Fibroblast of lung (primary cell): ENCODE measurements around the gene WDFY1. TPM values are rescaled to one million over a fixed set of nuclear protein-coding genes. Genes with fewer than 3 reads are reported as not detected.
A peak's percentile ranks its signal among the peaks of the same experiment; 100 is the strongest.
"Not testable (repeated sequence)": the region's sequence is repeated elsewhere in the genome, so short reads cannot be mapped to it uniquely, and the experiment has no call there.

Source experiments
- DNase-seq, 2 donors: peaks; one replicate each; pipeline versions ENCODE4 v3.0.0 to v3.0.0-alpha.2; 2010; ENCODE audit warnings: low read depth in 2 of 2
- H2AFZ ChIP-seq: 2 replicates; pipeline ENCODE4 v1.5.1; 2012; ENCODE audit warnings: low read length, control low read depth, inconsistent platforms
- H3K27ac ChIP-seq: 2 replicates; pipeline ENCODE4 v1.5.1; 2011; ENCODE audit warnings: low read length, control low read depth; ENCODE audit not compliant: insufficient read depth
- H3K27me3 ChIP-seq: 2 replicates; pipeline ENCODE4 v1.5.1; 2011; ENCODE audit warnings: mild to moderate bottlenecking, low read length; ENCODE audit not compliant: control insufficient read depth, insufficient read depth
- H3K36me3 ChIP-seq: 2 replicates; pipeline ENCODE4 v1.5.1; 2011; ENCODE audit warnings: low read length; ENCODE audit not compliant: control insufficient read depth, insufficient read depth
- H3K4me1 ChIP-seq: 2 replicates; pipeline ENCODE4 v1.5.1; 2011; ENCODE audit warnings: low read length; ENCODE audit not compliant: control insufficient read depth, insufficient read depth; ENCODE audit errors: extremely low read depth
- H3K4me2 ChIP-seq: 2 replicates; pipeline ENCODE4 v1.5.1; 2011; ENCODE audit warnings: low read length, control low read depth; ENCODE audit not compliant: insufficient read depth; ENCODE audit errors: extremely low read depth
- H3K4me3 ChIP-seq, 4 experiments: fragments of 200-600 bp in 1 of 4; sonication (generic) in 1 of 4; replicated peaks in 1 of 4; 2 replicates each; pipeline ENCODE4 v1.5.1; 2011 to 2016; ENCODE audit warnings: low read length in 4 of 4, low read depth in 3 of 4, mild to moderate bottlenecking in 3 of 4, control low read depth in 2 of 4, inconsistent platforms in 1 of 4, mixed read lengths in 1 of 4; ENCODE audit not compliant: insufficient read depth in 1 of 4; ENCODE audit errors: control extremely low read depth in 1 of 4
- H3K79me2 ChIP-seq: 2 replicates; pipeline ENCODE4 v1.5.1; 2012; ENCODE audit warnings: mild to moderate bottlenecking, low read length, inconsistent platforms; ENCODE audit not compliant: control insufficient read depth, insufficient read depth
- H3K9ac ChIP-seq: 2 replicates; pipeline ENCODE4 v1.5.1; 2011; ENCODE audit warnings: mild to moderate bottlenecking, low read length, control low read depth; ENCODE audit not compliant: insufficient read depth
- H3K9me3 ChIP-seq: 2 replicates; pipeline ENCODE4 v1.5.1; 2012; ENCODE audit warnings: low read depth, low read length; ENCODE audit not compliant: control insufficient read depth, insufficient read depth
- H4K20me1 ChIP-seq: 2 replicates; pipeline ENCODE4 v1.5.1; 2011; ENCODE audit warnings: low read length; ENCODE audit not compliant: control insufficient read depth, insufficient read depth; ENCODE audit errors: extremely low read depth
- EZH2 ChIP-seq: IDR thresholded peaks from 2 replicates; pipeline ENCODE4 v1.5.1; 2012; ENCODE audit warnings: low read length, control low read depth, mild to moderate bottlenecking; ENCODE audit errors: missing control alignments
- polyA plus RNA-seq, 2 donors: library from polyadenylated mRNA; depleted of rRNA in 1 of 2; stranded (reverse) in 1 of 2; unstranded in 1 of 2; fragments of >200 nt; gene quantifications; 2 replicates each; pipeline ENCODE4 v1.2.1, GENCODE V29; 2011 to 2012; ENCODE audit warnings: missing spikeins in 1 of 2
- total RNA-seq: library from RNA; depleted of rRNA; stranded (reverse); fragments of >200 nt; gene quantifications from 2 replicates; pipeline ENCODE4 v1.2.1, GENCODE V29; 2014
- TF ChIP-seq, protein P1 (sequence below), 2 donors: IDR thresholded peaks in 1 of 2; conservative IDR thresholded peaks in 1 of 2; 1 replicate in 1 of 2; 2 replicates in 1 of 2; pipeline ENCODE4 v1.5.1; 2011 to 2012; ENCODE audit warnings: low read length in 2 of 2, control low read depth in 1 of 2, inconsistent platforms in 1 of 2, low read depth in 1 of 2, mild to moderate bottlenecking in 1 of 2

WDFY1 gene
- total and polyA plus RNA-seq, 2 donors (not counting 1 experiment from before 2014, with no cell fraction given), result 79.1 to 156 TPM

DNA sequence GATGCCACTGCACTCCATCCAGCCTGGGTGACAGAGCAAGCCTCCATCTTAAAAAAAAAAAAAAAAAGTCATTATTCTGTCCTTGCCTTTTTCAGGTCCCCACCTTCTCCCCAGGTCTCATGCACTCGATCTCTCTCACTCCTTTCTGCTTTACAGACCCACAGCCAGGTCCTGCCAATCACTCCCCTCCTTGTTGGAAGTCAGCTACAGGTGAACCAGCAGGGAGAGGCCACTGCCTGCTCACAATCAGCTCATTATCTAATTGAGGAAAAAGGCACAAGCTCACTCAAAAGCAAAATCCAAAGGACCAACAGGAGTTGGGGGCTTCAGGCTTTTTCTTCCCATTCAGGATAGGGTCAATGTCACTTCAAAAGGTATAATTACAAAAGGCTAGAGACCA lies 2.0 kb downstream of the WDFY1 start:
- no peak for DNase-seq
- peak overlapping the region; percentile 56 for H3K27ac ChIP-seq
- peak overlapping the region; percentile 86 for H3K4me2 ChIP-seq
- no peaks in the 10 kb centered on the region for H3K9me3 ChIP-seq
- H3K9ac ChIP-seq, result no peak overlapping the region
- TF ChIP-seq, protein P1, sequence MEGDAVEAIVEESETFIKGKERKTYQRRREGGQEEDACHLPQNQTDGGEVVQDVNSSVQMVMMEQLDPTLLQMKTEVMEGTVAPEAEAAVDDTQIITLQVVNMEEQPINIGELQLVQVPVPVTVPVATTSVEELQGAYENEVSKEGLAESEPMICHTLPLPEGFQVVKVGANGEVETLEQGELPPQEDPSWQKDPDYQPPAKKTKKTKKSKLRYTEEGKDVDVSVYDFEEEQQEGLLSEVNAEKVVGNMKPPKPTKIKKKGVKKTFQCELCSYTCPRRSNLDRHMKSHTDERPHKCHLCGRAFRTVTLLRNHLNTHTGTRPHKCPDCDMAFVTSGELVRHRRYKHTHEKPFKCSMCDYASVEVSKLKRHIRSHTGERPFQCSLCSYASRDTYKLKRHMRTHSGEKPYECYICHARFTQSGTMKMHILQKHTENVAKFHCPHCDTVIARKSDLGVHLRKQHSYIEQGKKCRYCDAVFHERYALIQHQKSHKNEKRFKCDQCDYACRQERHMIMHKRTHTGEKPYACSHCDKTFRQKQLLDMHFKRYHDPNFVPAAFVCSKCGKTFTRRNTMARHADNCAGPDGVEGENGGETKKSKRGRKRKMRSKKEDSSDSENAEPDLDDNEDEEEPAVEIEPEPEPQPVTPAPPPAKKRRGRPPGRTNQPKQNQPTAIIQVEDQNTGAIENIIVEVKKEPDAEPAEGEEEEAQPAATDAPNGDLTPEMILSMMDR (conservative IDR thresholded peaks at IDR 0.05 in 1 of 2, IDR thresholded peaks at IDR 0.05 in 1 of 2; ENCODE audit: low read depth in 1 of 2, low read length in 2 of 2), result no peak
- TF ChIP-seq EZH2, result no peak
- peaks cover 55% of the 10 kb centered on the region for H3K79me2 ChIP-seq
- H3K36me3 ChIP-seq, result no peaks in the 10 kb centered on the region
- H3K4me3 ChIP-seq, result peak overlapping the region; percentile 80 to 86 (median 82)
- no peaks in the 10 kb centered on the region for H3K27me3 ChIP-seq
- peaks cover 14% of the 10 kb centered on the region for H3K4me1 ChIP-seq
- H2AFZ ChIP-seq, result no peak overlapping the region
- no peaks in the 10 kb centered on the region for H4K20me1 ChIP-seq

GRCh38 chr2:223941579-223942277 lies 3.4 kb downstream of the WDFY1 start:
- TF ChIP-seq, protein P1 (conservative IDR thresholded peaks at IDR 0.05 in 1 of 2, IDR thresholded peaks at IDR 0.05 in 1 of 2; ENCODE audit: low read depth in 1 of 2, low read length in 2 of 2), result no peak
- TF ChIP-seq EZH2, result no peak
- Histone ChIP-seq H3K36me3 (no peaks in the 10 kb centered on the region), H4K20me1 (no peaks in the 10 kb centered on the region), H3K9me3 (no peaks in the 10 kb centered on the region), H2AFZ (no peak overlapping the region), H3K79me2 (peaks cover 69% of the 10 kb centered on the region), H3K4me3 (peak overlapping the region in 2 of 4 experiments; percentile 20 to 28), H3K27ac (peak overlapping the region; percentile 80), H3K4me1 (peaks cover 20% of the 10 kb centered on the region), H3K9ac (no peak overlapping the region), H3K27me3 (no peaks in the 10 kb centered on the region), H3K4me2 (peak overlapping the region; percentile 81)
- peak; percentile 92 to 95 for DNase-seq

- not testable (repeated sequence) for H2AFZ ChIP-seq, H3K36me3 ChIP-seq, H4K20me1 ChIP-seq, H3K27me3 ChIP-seq, H3K4me3 ChIP-seq, H3K4me2 ChIP-seq, H3K9me3 ChIP-seq, H3K27ac ChIP-seq, H3K9ac ChIP-seq
- DNase-seq, result peak in 1 of 2 donors; percentile 55
- Histone ChIP-seq H3K4me1 (peaks cover 22% of the 10 kb centered on the region), H3K79me2 (peaks cover 86% of the 10 kb centered on the region)
Measured at GRCh38 chr2:223939438-223939837, 5.7 kb downstream of the WDFY1 start.
